Measurements from ENCODE around the gene FAM161A.

The FAM161A gene

GRCh38 chr2:61853847-61854563, at the start of gene FAM161A (continued):
- TF ChIP-seq ZNF214 (tag by site-specific recombination; IDR thresholded peaks at IDR 0.05; ENCODE audit: borderline replicate concordance): no peak
- TF ChIP-seq CTCF (tag by site-specific recombination; IDR thresholded peaks at IDR 0.05): no peak; the same call in 1 of the 2 replicates
- TF ChIP-seq RBAK (tag by site-specific recombination; IDR thresholded peaks at IDR 0.05): no peak
- TF ChIP-seq ZNF843 (tag by site-specific recombination; IDR thresholded peaks at IDR 0.05): no peak
- TF ChIP-seq ZNF350 (tag by site-specific recombination; IDR thresholded peaks at IDR 0.05): no peak
- no peak for TF ChIP-seq ZNF692 (tag by site-specific recombination; IDR thresholded peaks at IDR 0.05)
- TF ChIP-seq ZXDB (tag by site-specific recombination; IDR thresholded peaks at IDR 0.05): peak; percentile 36
- TF ChIP-seq PRDM10 (tag by site-specific recombination; IDR thresholded peaks at IDR 0.05): no peak
- TF ChIP-seq ZNF133 (tag by site-specific recombination; IDR thresholded peaks at IDR 0.05): no peak
- no peak for TF ChIP-seq ZNF529 (tag by site-specific recombination; IDR thresholded peaks at IDR 0.05; ENCODE audit: insufficient replicate concordance)
- TF ChIP-seq ZFP37 (tag by site-specific recombination; IDR thresholded peaks at IDR 0.05): 0 out of 2 replicates have a peak, but pooled peaks have one; percentile 22
- TF ChIP-seq PRDM6 (tag by site-specific recombination; IDR thresholded peaks at IDR 0.05): no peak
- TF ChIP-seq ZNF791 (tag by site-specific recombination; IDR thresholded peaks at IDR 0.05): no peak
- TF ChIP-seq ZNF302 (tag by site-specific recombination; IDR thresholded peaks at IDR 0.05; ENCODE audit: low read depth): no peak
- 0 out of 2 replicates have a peak, but pooled peaks have one; percentile 29 for TF ChIP-seq ZIC2 (tag by site-specific recombination; IDR thresholded peaks at IDR 0.05)
- TF ChIP-seq HOXD13 (CRISPR knock-in tag; IDR thresholded peaks at IDR 0.05; ENCODE audit: borderline replicate concordance): no peak
- TF ChIP-seq ZNF777 (tag by site-specific recombination; IDR thresholded peaks at IDR 0.05; ENCODE audit: borderline replicate concordance): no peak
- TF ChIP-seq SCRT1 (tag by site-specific recombination; IDR thresholded peaks at IDR 0.05; ENCODE audit: borderline replicate concordance): no peak
- peak; percentile 10 for TF ChIP-seq KLF16 (tag by site-specific recombination; IDR thresholded peaks at IDR 0.05)
- no peak for TF ChIP-seq ZBTB7A (tag by site-specific recombination; IDR thresholded peaks at IDR 0.05; ENCODE audit: low read depth)
- TF ChIP-seq ZEB2 (tag by site-specific recombination; IDR thresholded peaks at IDR 0.05): 0 out of 2 replicates have a peak, but pooled peaks have one; percentile 16
- no peak for TF ChIP-seq ZNF544 (tag by site-specific recombination; IDR thresholded peaks at IDR 0.05)
- TF ChIP-seq ZNF621 (tag by site-specific recombination; IDR thresholded peaks at IDR 0.05): no peak
- no peak for TF ChIP-seq GLI2 (tag by site-specific recombination; IDR thresholded peaks at IDR 0.05; ENCODE audit: borderline replicate concordance, low read depth)
- TF ChIP-seq ZNF677 (tag by site-specific recombination; IDR thresholded peaks at IDR 0.05): no peak
- TF ChIP-seq ZBTB17 (tag by site-specific recombination; IDR thresholded peaks at IDR 0.05): no peak; the same call in 1 of the 2 replicates
- TF ChIP-seq PRDM4 (tag by site-specific recombination; IDR thresholded peaks at IDR 0.05): no peak
- no peak for TF ChIP-seq ZSCAN16 (tag by site-specific recombination; IDR thresholded peaks at IDR 0.05)
- no peak for TF ChIP-seq ZNF48 (tag by site-specific recombination; IDR thresholded peaks at IDR 0.05)
- no peak for TF ChIP-seq ZNF658 (tag by site-specific recombination; IDR thresholded peaks at IDR 0.05)

Data from HEK293 (cell line).